HG03103 (cell line): Measurements from ENCODE around the gene PDE3B.

Experiments
- ATAC-seq: cut with Tn5 transposase; IDR thresholded peaks from one replicate; pipeline ENCODE4 v1.9.1; 2021; ENCODE audit warnings: low read depth; ENCODE audit not compliant: unreplicated experiment

The PDE3B gene

GRCh38 chr11:14907411-14908213 is 264.0 kb downstream of the PDE3B start:
- ATAC-seq: peak; percentile 48

GRCh38 chr11:14908214-14908880 is 264.7 kb downstream of the PDE3B start:
- ATAC-seq: peak; percentile 29

- ATAC-seq: no peak
Measured at GRCh38 chr11:14914536-14914935, 270.9 kb downstream of the PDE3B start.

- ATAC-seq: no peak
Measured at GRCh38 chr11:14916403-14916802, 272.8 kb downstream of the PDE3B start.
